Measurements from ENCODE around the gene ELOVL3. TPM values are rescaled to one million over a fixed set of nuclear protein-coding genes. Genes with fewer than 3 reads are reported as not detected.
A peak's percentile ranks its signal among the peaks of the same experiment; 100 is the strongest.
"Not testable (repeated sequence)": the region's sequence is repeated elsewhere in the genome, so short reads cannot be mapped to it uniquely, and the experiment has no call there.

ELOVL3 gene
- polyA plus RNA-seq, 5 donors, result 0.42 to 0.74 (median 0.47) TPM

GRCh38 chr10:102247734-102248133, 21.6 kb downstream of the ELOVL3 start:
- no peak for DNase-seq

DNA sequence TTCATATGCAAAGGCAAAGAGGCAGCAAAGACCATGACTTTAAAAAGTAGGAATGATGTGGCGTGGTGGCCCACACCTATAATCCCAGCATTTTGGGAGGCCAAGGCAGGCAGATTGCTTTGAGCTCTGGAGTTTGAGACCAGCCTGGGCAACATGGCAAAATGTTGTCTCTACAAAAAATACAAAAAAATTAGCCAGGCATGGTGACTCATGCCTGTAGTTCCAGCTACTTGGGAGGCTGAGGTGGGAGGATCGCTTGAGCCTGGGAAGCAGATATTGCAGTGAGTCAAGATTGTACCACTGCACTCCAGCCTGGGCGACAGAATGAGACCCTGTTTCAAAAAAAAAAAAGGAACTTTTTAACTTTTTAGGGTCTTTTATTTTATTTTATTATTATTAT, 26.4 kb downstream of the ELOVL3 start:
- not testable (repeated sequence) for DNase-seq

GRCh38 chr10:102254426-102254825, 28.3 kb downstream of the ELOVL3 start:
- DNase-seq, result no peak

GRCh38 chr10:102255404-102255803, 29.3 kb downstream of the ELOVL3 start:
- DNase-seq, result no peak

DNA sequence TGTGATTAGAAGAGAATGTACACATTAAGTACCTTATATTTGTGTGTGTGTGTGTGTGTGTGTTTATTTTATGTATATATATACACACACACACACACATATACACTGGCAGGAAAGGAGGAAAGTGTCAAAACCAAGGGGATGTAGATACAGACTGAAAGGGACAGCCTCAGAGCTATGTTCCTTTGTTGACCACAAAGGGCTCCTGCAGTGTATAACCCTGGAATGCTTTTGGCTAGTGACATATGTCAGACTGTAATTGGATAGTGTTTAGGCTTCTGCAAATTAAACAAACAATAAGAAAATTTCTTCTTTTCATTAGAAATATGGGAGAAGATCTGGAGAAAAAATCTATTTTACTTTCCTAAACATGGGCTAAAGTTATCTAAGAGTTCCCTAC, 35.1 kb downstream of the ELOVL3 start:
- DNase-seq, result no peak

- no peak for DNase-seq
Observed at GRCh38 chr10:102261842-102262241, 35.7 kb downstream of the ELOVL3 start.

- DNase-seq, result no peak
Observed at GRCh38 chr10:102262744-102263370, 36.8 kb downstream of the ELOVL3 start.

DNA sequence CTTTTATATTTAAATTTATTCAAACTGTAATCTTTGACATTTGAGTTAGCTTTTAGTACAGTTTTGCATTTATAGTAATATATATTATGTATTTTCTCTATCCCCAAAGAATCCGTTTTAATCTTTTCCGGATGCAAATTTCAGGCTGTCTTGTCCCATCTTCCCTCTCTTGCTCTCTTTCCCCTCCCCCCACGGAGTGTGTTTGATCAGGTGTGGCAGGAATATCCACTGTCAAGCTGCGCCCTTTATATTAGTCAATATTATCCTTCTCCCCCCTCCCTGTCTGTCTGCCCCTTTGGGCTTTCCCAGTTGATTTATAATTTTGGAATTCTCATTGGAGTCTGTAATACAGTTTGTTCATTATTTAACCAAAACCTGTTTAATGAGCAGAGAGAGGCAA, 38.3 kb downstream of the ELOVL3 start:
- DNase-seq, result no peak

GRCh38 chr10:102266670-102267069, 40.6 kb downstream of the ELOVL3 start:
- DNase-seq, result no peak

- no peak for DNase-seq
Observed at GRCh38 chr10:102267748-102268147, 41.6 kb downstream of the ELOVL3 start.

GRCh38 chr10:102268375-102268888, 42.3 kb downstream of the ELOVL3 start:
- peak; percentile 59 to 65 for DNase-seq

GRCh38 chr10:102269017-102269416, 42.9 kb downstream of the ELOVL3 start:
- DNase-seq, result no peak

- DNase-seq, result no peak
Observed at GRCh38 chr10:102274062-102274461, 48.0 kb downstream of the ELOVL3 start.

DNA sequence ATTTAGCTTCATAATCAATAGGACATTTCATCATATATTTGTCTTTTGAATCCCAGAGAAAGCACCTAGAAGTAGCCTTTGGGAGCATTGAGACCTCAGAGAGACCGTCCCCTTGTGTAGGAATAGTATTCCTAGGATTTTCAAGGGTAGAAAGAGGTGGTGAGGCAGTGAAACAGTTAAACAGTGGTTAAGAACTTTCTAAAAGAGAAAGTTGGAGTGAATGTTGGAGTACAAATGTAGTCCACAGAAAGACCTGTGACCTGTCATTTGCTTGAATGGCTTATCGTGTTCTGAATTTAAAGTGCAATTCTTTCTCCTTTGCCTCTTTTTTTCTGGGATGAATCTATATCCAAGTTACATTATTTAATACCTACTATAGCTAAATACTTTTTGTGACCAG, 49.2 kb downstream of the ELOVL3 start:
- DNase-seq, result no peak

DNA sequence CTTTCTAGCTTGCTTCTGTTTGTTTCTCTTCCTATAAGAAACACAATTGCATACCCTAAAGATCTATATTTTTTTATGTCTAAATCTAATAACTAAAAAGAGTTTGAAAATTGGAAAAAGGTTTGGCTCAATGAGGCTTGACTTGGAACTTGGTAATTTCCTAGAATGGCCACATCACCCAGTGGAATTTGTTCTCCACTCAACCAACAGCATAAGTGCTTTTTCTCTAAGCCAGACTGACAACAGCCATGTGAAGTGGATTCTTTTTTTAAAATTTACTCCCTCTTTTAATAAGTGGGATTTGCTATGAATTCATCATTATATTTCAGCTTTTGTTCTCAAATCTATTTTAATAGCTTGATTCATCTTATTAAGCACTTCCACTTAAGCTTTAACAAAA, 53.0 kb downstream of the ELOVL3 start:
- no peak for DNase-seq

Other genes starting within 250 kb of the ELOVL3 start
- gene ARMH3, start 170.1 kb upstream of the ELOVL3 start, polyA plus RNA-seq (ENCODE audit: insufficient read depth in 1 of 5, insufficient read length in 5 of 5, low replicate concordance in 1 of 5), result 10 to 100 TPM; 20.3 to 23.8 (median 21.8) TPM
- 10 to 100 TPM in 2 of 5 donors, 1 to 10 TPM in 3; 7.8 to 14.0 (median 9.7) TPM for gene HPS6, start 160.9 kb upstream of the ELOVL3 start, polyA plus RNA-seq (ENCODE audit: insufficient read depth in 1 of 5, insufficient read length in 5 of 5, low replicate concordance in 1 of 5)
- 100 to 1,000 TPM; 135 to 186 (median 147) TPM for gene LDB1, start 105.9 kb upstream of the ELOVL3 start, polyA plus RNA-seq (ENCODE audit: insufficient read depth in 1 of 5, insufficient read length in 5 of 5, low replicate concordance in 1 of 5)
- 10 to 100 TPM; 33.7 to 48.3 (median 40.6) TPM for gene PPRC1, start 93.3 kb upstream of the ELOVL3 start, polyA plus RNA-seq (ENCODE audit: insufficient read depth in 1 of 5, insufficient read length in 5 of 5, low replicate concordance in 1 of 5)
- gene NOLC1, start 73.9 kb upstream of the ELOVL3 start, polyA plus RNA-seq (ENCODE audit: insufficient read depth in 1 of 5, insufficient read length in 5 of 5, low replicate concordance in 1 of 5), result 10 to 100 TPM; 78.3 to 85.5 (median 82.3) TPM
- gene PITX3, start 15.2 kb downstream of the ELOVL3 start, polyA plus RNA-seq (ENCODE audit: insufficient read depth in 1 of 5, insufficient read length in 5 of 5, low replicate concordance in 1 of 5), result 1 to 10 TPM in 1 of 5 donors, under 1 TPM in 3, not detected in 1; 0.21 to 2.3 (median 0.52) TPM
- 10 to 100 TPM; 38.8 to 48.0 (median 44.6) TPM for gene GBF1, start 19.2 kb downstream of the ELOVL3 start, polyA plus RNA-seq (ENCODE audit: insufficient read depth in 1 of 5, insufficient read length in 5 of 5, low replicate concordance in 1 of 5)
- gene NFKB2, start 169.4 kb downstream of the ELOVL3 start, polyA plus RNA-seq (ENCODE audit: insufficient read depth in 1 of 5, insufficient read length in 5 of 5, low replicate concordance in 1 of 5), result 10 to 100 TPM; 17.1 to 25.7 (median 24.6) TPM
- gene PSD, start 192.5 kb downstream of the ELOVL3 start, polyA plus RNA-seq (ENCODE audit: insufficient read depth in 1 of 5, insufficient read length in 5 of 5, low replicate concordance in 1 of 5), result 10 to 100 TPM in 3 of 5 donors, 1 to 10 TPM in 2; 7.4 to 17.1 (median 10.1) TPM
- 10 to 100 TPM in 1 of 5 donors, 1 to 10 TPM in 4; 4.3 to 13.6 (median 6.2) TPM for gene FBXL15, start 194.5 kb downstream of the ELOVL3 start, polyA plus RNA-seq (ENCODE audit: insufficient read depth in 1 of 5, insufficient read length in 5 of 5, low replicate concordance in 1 of 5)
- 10 to 100 TPM; 58.7 to 90.0 (median 70.6) TPM for gene CUEDC2, start 206.3 kb downstream of the ELOVL3 start, polyA plus RNA-seq (ENCODE audit: insufficient read depth in 1 of 5, insufficient read length in 5 of 5, low replicate concordance in 1 of 5)
- gene C10orf95, start 225.2 kb downstream of the ELOVL3 start, polyA plus RNA-seq (ENCODE audit: insufficient read depth in 1 of 5, insufficient read length in 5 of 5, low replicate concordance in 1 of 5), result 1 to 10 TPM in 4 of 5 donors, under 1 TPM in 1; 0.78 to 2.8 (median 1.6) TPM